ENCODE measurements around the gene DNLZ.

GRCh38 chr9:136370687-136371532 is 7.4 kb upstream of the DNLZ start:
- TF ChIP-seq POLR2A (IDR thresholded peaks at IDR 0.05; ENCODE audit: low read length) (no peak), GATA1 (IDR thresholded peaks at IDR 0.05; ENCODE audit: low read depth, low read length) (no peak)
